HEK293T (cell line): ENCODE results near the gene ATP5IF1.

Source experiments
- CTCF ChIA-PET: fragments of 350-600 bp; formaldehyde crosslinking; extraction: SDS; loops from one replicate; lab custom pipeline; 2021; ENCODE audit warnings: antibody characterized with exemption, inconsistent platforms; lab: Yijun Ruan, JAX
- POLR2A ChIA-PET: fragments of 350-600 bp; formaldehyde crosslinking; extraction: SDS; loops from one replicate; lab custom pipeline; 2020; ENCODE audit warnings: antibody characterized with exemption, inconsistent platforms; lab: Yijun Ruan, JAX
- DNase-seq: peaks from one replicate; pipeline ENCODE4 v3.0.0; 2012; ENCODE audit warnings: mixed read lengths; ENCODE audit errors: extremely low spot score
- ARNT ChIP-seq: fragments of 450-650 bp; IDR thresholded peaks from 2 replicates; pipeline ENCODE4 v1.6.1; 2017; ENCODE audit warnings: mild to moderate bottlenecking
- BHLHE40 ChIP-seq: fragments of 450-650 bp; IDR thresholded peaks from 2 replicates; pipeline ENCODE4 v1.6.1; 2016; ENCODE audit warnings: mild to moderate bottlenecking, moderate library complexity, borderline replicate concordance
- CTBP1 ChIP-seq: fragments of 450-650 bp; IDR thresholded peaks from 2 replicates; pipeline ENCODE4 v1.6.1; 2016; ENCODE audit warnings: borderline replicate concordance
- ELF4 ChIP-seq: fragments of 450-650 bp; IDR thresholded peaks from 2 replicates; pipeline ENCODE4 v1.6.1; 2017; ENCODE audit warnings: antibody characterized with exemption
- FOXA1 ChIP-seq: fragments of 450-650 bp; IDR thresholded peaks from 2 replicates; pipeline ENCODE4 v1.6.1; 2016; ENCODE audit warnings: mild to moderate bottlenecking
- FOXK2 ChIP-seq: fragments of 450-650 bp; IDR thresholded peaks from 2 replicates; pipeline ENCODE4 v1.6.1; 2016; ENCODE audit warnings: mild to moderate bottlenecking
- FOXM1 ChIP-seq: fragments of 450-650 bp; IDR thresholded peaks from 2 replicates; pipeline ENCODE4 v1.6.1; 2017; ENCODE audit warnings: mild to moderate bottlenecking, borderline replicate concordance
- HDGF ChIP-seq: fragments of 450-650 bp; IDR thresholded peaks from 2 replicates; pipeline ENCODE4 v1.6.1; 2017; ENCODE audit warnings: antibody characterized with exemption, borderline replicate concordance
- L3MBTL2 ChIP-seq: fragments of 450-650 bp; conservative IDR thresholded peaks from 2 replicates; pipeline ENCODE4 v1.6.1; 2016; ENCODE audit warnings: mild to moderate bottlenecking
- LEF1 ChIP-seq: fragments of 450-650 bp; IDR thresholded peaks from 2 replicates; pipeline ENCODE4 v1.6.1; 2017; ENCODE audit warnings: mild to moderate bottlenecking, borderline replicate concordance
- NFRKB ChIP-seq: fragments of 450-650 bp; IDR thresholded peaks from 2 replicates; pipeline ENCODE4 v1.6.1; 2016; ENCODE audit warnings: mild to moderate bottlenecking, moderate library complexity
- PKNOX1 ChIP-seq: fragments of 450-650 bp; IDR thresholded peaks from 2 replicates; pipeline ENCODE4 v1.6.1; 2016
- SP1 ChIP-seq: fragments of 450-650 bp; IDR thresholded peaks from 2 replicates; pipeline ENCODE4 v1.6.1; 2017
- SUZ12 ChIP-seq: fragments of 450-650 bp; IDR thresholded peaks from 2 replicates; pipeline ENCODE4 v1.6.1; 2016; ENCODE audit warnings: mild to moderate bottlenecking
- TARDBP ChIP-seq: fragments of 450-650 bp; IDR thresholded peaks from 2 replicates; pipeline ENCODE4 v1.6.1; 2016
- ZNF384 ChIP-seq: fragments of 450-650 bp; IDR thresholded peaks from 2 replicates; pipeline ENCODE4 v1.6.1; 2016

Gene ATP5IF1

GRCh38 chr1:28200234-28200873 lies 35.6 kb upstream of the ATP5IF1 start:
- no peak for DNase-seq
- CTCF ChIA-PET, result no interaction called here
- TF ChIP-seq ZNF384 (no peak), TARDBP (no peak), PKNOX1 (no peak), FOXA1 (no peak), FOXM1 (no peak)
- POLR2A ChIA-PET, result no interaction called here

GRCh38 chr1:28205243-28205642 lies 30.7 kb upstream of the ATP5IF1 start:
- ChIA-PET POLR2A (no interaction called here), CTCF (interaction anchor here (1.3 kb wide), 1 partner anchor 114 kb away, joined by 4 read pairs; no protein-coding TSS in a partner anchor)
- no peak for TF ChIP-seq ZNF384
- TF ChIP-seq SUZ12, result no peak
- TF ChIP-seq LEF1, result no peak
- TF ChIP-seq FOXM1, result no peak
- no peak for TF ChIP-seq SP1
- TF ChIP-seq CTBP1, result no peak
- no peak for TF ChIP-seq BHLHE40
- no peak for TF ChIP-seq NFRKB
- TF ChIP-seq PKNOX1, result no peak
- TF ChIP-seq HDGF, result no peak
- TF ChIP-seq FOXK2, result no peak
- no peak for TF ChIP-seq L3MBTL2
- no peak for TF ChIP-seq ARNT
- TF ChIP-seq TARDBP, result no peak
- TF ChIP-seq FOXA1, result no peak
- TF ChIP-seq ELF4, result no peak
- no peak for DNase-seq

- DNase-seq, result peak; percentile 75
- ChIA-PET POLR2A (interaction anchor here (1.0 kb wide), 2 partner anchors 104 to 160 kb away, joined by 3 to 4 read pairs; partner anchors contain the start of gene PHACTR4), CTCF (interaction anchor here (0.5 to 2.0 kb wide), 12 partner anchors 12 to 159 kb away, joined by 3 to 11 read pairs (median 4); partner anchors contain the start of gene EYA3)
- TF ChIP-seq PKNOX1, result peak; percentile 73
- no peak for TF ChIP-seq SUZ12
Measured at GRCh38 chr1:28208818-28209441, 27.0 kb upstream of the ATP5IF1 start.

- CTCF ChIA-PET, result interaction anchor here (0.6 to 2.0 kb wide), 7 partner anchors 11 to 142 kb away, joined by 3 to 11 read pairs (median 4); partner anchors contain the start of gene EYA3
- DNase-seq, result no peak
- POLR2A ChIA-PET, result interaction anchor here (1.0 kb wide), 1 partner anchor 160 kb away, joined by 4 read pairs; the partner anchor contains the start of gene PHACTR4
- no peak for TF ChIP-seq ELF4
- no peak for TF ChIP-seq ARNT
- TF ChIP-seq ZNF384, result no peak
Measured at GRCh38 chr1:28209700-28210099, 26.2 kb upstream of the ATP5IF1 start.

GRCh38 chr1:28213315-28213714 lies 22.6 kb upstream of the ATP5IF1 start:
- ChIA-PET POLR2A (interaction anchor here (1.1 kb wide), 1 partner anchor 22 kb away, joined by 5 read pairs; the partner anchor contains the start of gene ATP5IF1), CTCF (interaction anchor here (0.7 kb wide), 1 partner anchor 109 kb away, joined by 3 read pairs; no protein-coding TSS in a partner anchor)
- no peak for DNase-seq
- TF ChIP-seq SP1 (no peak), TARDBP (no peak), ELF4 (no peak), FOXA1 (no peak), L3MBTL2 (no peak), CTBP1 (no peak), ZNF384 (no peak), ARNT (no peak), SUZ12 (no peak), FOXK2 (no peak), HDGF (no peak), FOXM1 (no peak), NFRKB (no peak), PKNOX1 (no peak), LEF1 (no peak), BHLHE40 (no peak)

GRCh38 chr1:28229089-28229488 lies 6.8 kb upstream of the ATP5IF1 start:
- TF ChIP-seq FOXM1, result no peak
- TF ChIP-seq HDGF, result no peak
- TF ChIP-seq SP1, result no peak
- TF ChIP-seq FOXK2, result no peak
- no peak for TF ChIP-seq FOXA1
- no peak for TF ChIP-seq TARDBP
- no peak for TF ChIP-seq PKNOX1
- TF ChIP-seq L3MBTL2, result no peak
- TF ChIP-seq ARNT, result no peak
- TF ChIP-seq LEF1, result no peak
- TF ChIP-seq ZNF384, result no peak
- TF ChIP-seq BHLHE40, result no peak
- no peak for TF ChIP-seq SUZ12
- no peak for DNase-seq
- ChIA-PET CTCF (no interaction called here), POLR2A (no interaction called here)
